GM12878 (cell line): ENCODE data around the gene EIF4EBP2. TPM values are rescaled to one million over a fixed set of nuclear protein-coding genes. Genes with fewer than 3 reads are reported as not detected.

Experiments used
- ATAC-seq: fragments of 200-7000 bp; cut with Tn5 transposase; 3 replicates; pipeline ENCODE4 v1.9.1; 2020; ENCODE audit warnings: mild to moderate bottlenecking, moderate library complexity
- BruUV-seq: library from RNA; stranded (reverse); fragments of 400-500 nt; replicated peaks from 2 replicates; lab custom pipeline; 2021; lab: Mats Ljungman, UMichigan
- CTCF ChIA-PET: fragments of 300-600 bp; sonication (Branson Sonifier 250); formaldehyde crosslinking; extraction: SDS; loops from one replicate; lab custom pipeline; 2021; ENCODE audit warnings: inconsistent platforms; lab: Yijun Ruan, JAX
- POLR2A ChIA-PET: fragments of 350-600 bp; formaldehyde crosslinking; extraction: SDS; loops from one replicate; lab custom pipeline; 2021; ENCODE audit warnings: inconsistent platforms; lab: Charles Lee
- RAD21 ChIA-PET: fragments of 300-600 bp; sonication (Branson Sonifier 250); formaldehyde crosslinking; loops from one replicate; lab custom pipeline; 2023; ENCODE audit warnings: antibody characterized with exemption; ENCODE audit not compliant: unreplicated experiment; lab: Charles Lee
- SMC1A ChIA-PET: fragments of 300-600 bp; sonication (Branson Sonifier 250); formaldehyde crosslinking; loops from one replicate; lab custom pipeline; 2023; ENCODE audit not compliant: unreplicated experiment, uncharacterized antibody; lab: Charles Lee
- DNase-seq: peaks from one replicate; pipeline ENCODE4 v3.0.0-alpha.2; 2011; ENCODE audit warnings: low read depth, low spot score
- FAIRE-seq: peaks from 3 replicates; lab custom pipeline; 2011; peaks lifted over from hg19 to GRCh38; lab: Jason Lieb, UNC
- H2AFZ ChIP-seq: 2 replicates; pipeline ENCODE4 v1.6.0; 2011; ENCODE audit warnings: low read depth, low read length, control low read depth; ENCODE audit not compliant: control insufficient read depth
- H3K27ac ChIP-seq: 2 replicates; pipeline ENCODE4 v1.5.1; 2011; ENCODE audit warnings: control low read depth; ENCODE audit not compliant: control insufficient read depth, insufficient read depth
- H3K27me3 ChIP-seq, 2 experiments: replicated peaks in 1 of 2; 2 replicates each; pipeline versions ENCODE4 v1.6.0 to v1.6.1; 2011; ENCODE audit warnings: low read length in 1 of 2; ENCODE audit not compliant: control insufficient read depth in 2 of 2, insufficient read depth in 2 of 2
- H3K36me3 ChIP-seq, 2 experiments: 2 replicates each; pipeline ENCODE4 v1.5.1; 2011; ENCODE audit warnings: low read length in 1 of 2; ENCODE audit not compliant: control insufficient read depth in 2 of 2, insufficient read depth in 2 of 2
- H3K4me1 ChIP-seq: 2 replicates; pipeline ENCODE4 v1.6.1; 2011; ENCODE audit warnings: mild to moderate bottlenecking, low read length, moderate library complexity, mixed read lengths; ENCODE audit not compliant: control insufficient read depth, insufficient read depth
- H3K4me2 ChIP-seq: 2 replicates; pipeline ENCODE4 v1.6.0; 2011; ENCODE audit warnings: control low read depth; ENCODE audit not compliant: control insufficient read depth, insufficient read depth
- H3K4me3 ChIP-seq: fragments of 200-600 bp; sonication (generic); 2 replicates; pipeline ENCODE4 v1.5.1; 2016
- H3K79me2 ChIP-seq: 2 replicates; pipeline ENCODE4 v1.6.0; 2011; ENCODE audit warnings: low read length; ENCODE audit not compliant: control insufficient read depth, insufficient read depth
- H3K9ac ChIP-seq: 2 replicates; pipeline ENCODE4 v1.8.0; 2011; ENCODE audit warnings: low read length, control low read depth, mixed read lengths; ENCODE audit not compliant: control insufficient read depth, insufficient read depth
- H3K9me3 ChIP-seq: replicated peaks from 3 replicates; pipeline ENCODE4 v1.5.1; 2011; ENCODE audit warnings: mild to moderate bottlenecking, low read length; ENCODE audit not compliant: control insufficient read depth, insufficient read depth
- H4K20me1 ChIP-seq: 2 replicates; pipeline ENCODE4 v1.6.0; 2011; ENCODE audit not compliant: control insufficient read depth, insufficient read depth
- CBX5 ChIP-seq: sonication (generic); IDR thresholded peaks from 2 replicates; pipeline ENCODE4 v1.6.1; 2016; ENCODE audit warnings: low read depth, moderate library complexity, mild to moderate bottlenecking, inconsistent platforms
- FOXM1 ChIP-seq: IDR thresholded peaks from 2 replicates; pipeline ENCODE4 v1.6.1; 2012; ENCODE audit warnings: low read depth, mild to moderate bottlenecking, inconsistent platforms, low read length, moderate library complexity
- HDGF ChIP-seq: fragments of 450-650 bp; IDR thresholded peaks from 2 replicates; pipeline ENCODE4 v1.6.1; 2016; ENCODE audit warnings: antibody characterized with exemption
- JUND ChIP-seq: IDR thresholded peaks from 2 replicates; pipeline ENCODE4 v1.6.1; 2012; ENCODE audit warnings: low read depth, mild to moderate bottlenecking, low read length, improper control_type of control experiment, moderate library complexity
- KLF5 ChIP-seq: fragments of 450-650 bp; IDR thresholded peaks from 2 replicates; pipeline ENCODE4 v1.6.1; 2014; ENCODE audit warnings: mild to moderate bottlenecking; ENCODE audit not compliant: partially characterized antibody
- MXI1 ChIP-seq: fragments of 150-350 bp; IDR thresholded peaks from 2 replicates; pipeline ENCODE4 v1.6.1; 2011; ENCODE audit warnings: low read depth, mild to moderate bottlenecking, inconsistent platforms, low read length, improper control_type of control experiment
- POLR2AphosphoS2 ChIP-seq: IDR thresholded peaks from 2 replicates; pipeline ENCODE4 v1.6.1; 2011; ENCODE audit warnings: low read depth, mild to moderate bottlenecking, low read length, improper control_type of control experiment, moderate library complexity
- POLR2AphosphoS5 ChIP-seq: IDR thresholded peaks from 2 replicates; pipeline ENCODE4 v1.6.1; 2011; ENCODE audit warnings: mild to moderate bottlenecking, low read length, inconsistent platforms
- SMARCA5 ChIP-seq: fragments of 450-650 bp; IDR thresholded peaks from 2 replicates; pipeline ENCODE4 v1.6.1; 2017; ENCODE audit warnings: mild to moderate bottlenecking
- ZSCAN29 ChIP-seq: fragments of 450-650 bp; IDR thresholded peaks from 2 replicates; pipeline ENCODE4 v1.6.1; 2017; ENCODE audit warnings: mild to moderate bottlenecking, moderate library complexity
- WGBS: methylation state at CpG from one replicate; pipeline ENCODE4 v1.1.6; 2016; ENCODE audit warnings: low lambda C conversion rate; ENCODE audit not compliant: insufficient replicate concordance, insufficient coverage; ENCODE audit errors: missing lambda C conversion rate; 5-methylcytosine and 5-hydroxymethylcytosine counted together
- in situ Hi-C: fragments of 300-500 bp; cut with MboI; formaldehyde crosslinking; loops from 9 replicates; pipeline ENCODE4 v1.14.3; 2018; ENCODE audit warnings: mixed read lengths
- intact Hi-C: fragments of 100-400 bp; cut with micrococcal nuclease; formaldehyde crosslinking; loops from one replicate; pipeline ENCODE4 v1.14.2; 2022; ENCODE audit not compliant: unreplicated experiment
- polyA plus RNA-seq, 11 experiments: library from polyadenylated mRNA; depleted of rRNA in 4 of 11; unstranded in 6 of 11; stranded (reverse) in 5 of 11; fragments of >200 nt; fragmentation: Nextera tagmentation in 4 of 11; fragmentation: Illumina TruSeq in 1 of 11; extraction: Ambion mirVana in 4 of 11; extraction: Trizol in 1 of 11; gene quantifications; 1 replicate in 1 of 11; 2 replicates in 10 of 11; pipeline versions ENCODE4 v1.2.1 to v1.2.3, GENCODE V29; 2011 to 2016; ENCODE audit warnings: inconsistent platforms in 2 of 11, missing spikeins in 2 of 11, low read depth in 1 of 11
- total RNA-seq, 4 experiments: library from RNA; depleted of rRNA in 3 of 4; stranded (reverse); fragments of >200 nt in 3 of 4; fragmentation: Illumina TruSeq in 1 of 4; extraction: Trizol in 1 of 4; gene quantifications; 2 replicates each; pipeline versions ENCODE4 v1.2.1 to v1.2.3, GENCODE V29; 2013 to 2021
- TF ChIP-seq, protein P1 (sequence below): fragments of 450-650 bp; IDR thresholded peaks from 2 replicates; pipeline ENCODE4 v1.6.1; 2017; ENCODE audit warnings: low read depth, mild to moderate bottlenecking, moderate library complexity
- TF ChIP-seq, protein P2 (sequence below): fragments of 450-650 bp; IDR thresholded peaks from 2 replicates; pipeline ENCODE4 v1.6.1; 2016; ENCODE audit warnings: mild to moderate bottlenecking
- TF ChIP-seq, protein P3 (sequence below): fragments of 450-650 bp; IDR thresholded peaks from 2 replicates; pipeline ENCODE4 v1.6.1; 2016; ENCODE audit warnings: mild to moderate bottlenecking
- TF ChIP-seq, protein P4 (sequence below): IDR thresholded peaks from 2 replicates; pipeline ENCODE4 v1.6.1; 2011; ENCODE audit warnings: low read depth, low read length, improper control_type of control experiment, borderline replicate concordance

Gene EIF4EBP2
- total and polyA plus RNA-seq, 10 of the 15 experiments (the other 5 are each of a cell fraction or from before 2014, with no cell fraction given): 14.4 to 51.3 (median 28.9) TPM

DNA sequence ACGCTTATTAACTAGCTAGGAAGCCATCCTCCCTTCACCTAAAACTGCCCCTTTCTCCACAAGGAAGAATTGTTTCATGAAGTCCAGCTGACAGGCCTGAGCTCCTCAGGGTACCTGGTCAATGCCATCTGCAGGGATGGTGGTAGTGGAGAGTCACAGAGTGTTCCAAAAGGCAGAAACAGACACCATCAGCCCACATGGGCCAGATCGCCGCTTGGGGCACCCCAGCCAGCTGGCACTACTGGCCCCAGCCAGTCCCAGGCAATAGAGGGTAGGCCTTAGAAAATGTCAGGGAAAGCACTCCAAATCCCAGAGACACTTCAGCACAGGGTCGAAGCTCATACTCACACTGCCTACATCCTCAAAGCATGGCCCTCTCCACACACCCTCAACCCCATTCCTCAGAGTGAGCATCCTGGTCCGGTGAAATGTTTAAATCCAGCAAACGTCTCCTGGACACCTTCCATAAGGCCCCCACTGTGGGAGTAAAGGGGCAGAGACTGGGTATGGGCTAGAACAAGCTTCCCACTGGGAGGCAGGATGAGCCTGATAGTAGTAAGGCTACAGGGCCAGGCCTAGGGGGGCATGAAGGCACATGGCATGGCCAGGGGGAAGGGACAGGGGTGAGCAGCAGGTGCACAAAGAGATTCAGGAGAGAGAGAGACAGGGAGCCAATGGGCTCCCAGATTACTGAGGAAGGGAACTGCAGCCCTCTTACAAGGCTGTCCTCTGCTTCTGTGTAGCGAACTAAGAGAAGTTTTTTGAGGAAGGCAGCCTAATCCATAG is 23.4 kb upstream of the EIF4EBP2 start (continued):
- TF ChIP-seq, protein P1, sequence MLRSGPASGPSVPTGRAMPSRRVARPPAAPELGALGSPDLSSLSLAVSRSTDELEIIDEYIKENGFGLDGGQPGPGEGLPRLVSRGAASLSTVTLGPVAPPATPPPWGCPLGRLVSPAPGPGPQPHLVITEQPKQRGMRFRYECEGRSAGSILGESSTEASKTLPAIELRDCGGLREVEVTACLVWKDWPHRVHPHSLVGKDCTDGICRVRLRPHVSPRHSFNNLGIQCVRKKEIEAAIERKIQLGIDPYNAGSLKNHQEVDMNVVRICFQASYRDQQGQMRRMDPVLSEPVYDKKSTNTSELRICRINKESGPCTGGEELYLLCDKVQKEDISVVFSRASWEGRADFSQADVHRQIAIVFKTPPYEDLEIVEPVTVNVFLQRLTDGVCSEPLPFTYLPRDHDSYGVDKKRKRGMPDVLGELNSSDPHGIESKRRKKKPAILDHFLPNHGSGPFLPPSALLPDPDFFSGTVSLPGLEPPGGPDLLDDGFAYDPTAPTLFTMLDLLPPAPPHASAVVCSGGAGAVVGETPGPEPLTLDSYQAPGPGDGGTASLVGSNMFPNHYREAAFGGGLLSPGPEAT: no peak
- TF ChIP-seq CBX5: no peak

DNA sequence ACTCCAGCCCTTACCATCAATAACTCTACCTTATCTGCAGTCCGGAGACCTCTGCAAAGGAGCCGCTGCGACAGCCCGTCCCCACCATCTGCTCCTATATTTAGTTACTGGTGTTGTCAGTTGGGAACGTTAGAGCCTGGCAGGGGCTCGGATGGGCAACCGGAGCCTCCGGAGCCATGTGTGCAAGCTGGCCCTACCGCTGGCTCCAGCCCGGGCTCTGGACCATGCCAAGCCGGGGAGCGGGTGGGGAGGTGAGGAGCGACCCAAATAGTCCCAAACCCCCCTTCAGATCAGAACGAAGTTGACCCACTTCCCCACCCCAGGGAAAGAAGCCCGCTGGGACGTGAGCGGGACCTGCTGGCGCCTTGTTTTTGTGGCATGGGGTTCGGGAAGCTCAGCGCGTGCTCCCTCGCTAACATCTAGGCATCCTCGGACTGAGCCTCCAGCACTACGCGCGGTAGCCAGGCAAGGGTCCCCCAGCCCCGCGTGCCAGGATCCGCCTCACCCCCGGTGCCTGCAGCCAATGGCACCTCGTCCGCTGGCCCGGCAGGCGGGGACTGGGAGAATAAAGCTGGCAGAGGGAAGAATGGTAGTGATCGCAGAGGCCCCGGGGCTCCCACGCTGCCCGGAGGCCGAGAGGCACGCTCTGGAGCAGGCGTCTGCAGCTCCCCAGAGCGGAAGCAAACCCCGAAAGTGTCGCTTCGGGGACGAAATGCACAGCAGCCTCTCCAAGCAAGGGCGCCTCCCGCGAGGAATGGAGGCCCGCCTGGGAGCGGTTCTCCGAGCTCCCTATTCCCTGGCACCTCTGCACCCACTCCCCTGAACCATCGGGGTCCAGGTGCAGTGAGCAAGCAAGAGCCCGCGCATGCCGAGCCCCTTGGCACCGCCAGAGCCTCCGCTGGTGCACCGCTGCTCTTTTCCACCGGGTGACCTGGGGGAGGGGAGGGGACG is 22.2 kb upstream of the EIF4EBP2 start:
- FAIRE-seq (no peak), DNase-seq (no peak), ATAC-seq (peak; percentile 61)
- in situ Hi-C loops: no loop called here
- ChIA-PET RAD21 (interaction anchor here (1.1 kb wide), 2 partner anchors 72 to 160 kb away, joined by 3 to 4 read pairs; no protein-coding TSS in a partner anchor), POLR2A (interaction anchor here (0.7 to 1.9 kb wide), 2 partner anchors 24 to 28 kb away, joined by 3 to 6 read pairs; no protein-coding TSS in a partner anchor), CTCF (interaction anchor here (0.5 to 4.4 kb wide), 9 partner anchors 15 to 845 kb away, joined by 3 to 22 read pairs (median 3); partner anchors contain the start of genes EIF4EBP2 and TYSND1), SMC1A (interaction anchor here (0.7 to 2.1 kb wide), 5 partner anchors 25 to 160 kb away, joined by 3 to 8 read pairs (median 5); no protein-coding TSS in a partner anchor)
- Histone ChIP-seq H3K4me1 (peaks cover 10% of the 10 kb centered on the region), H3K27me3 (no peaks in the 10 kb centered on the region), H3K36me3 (no peaks in the 10 kb centered on the region), H3K9ac (peak overlapping the region; percentile 76), H3K4me3 (peak overlapping the region; percentile 86), H4K20me1 (no peaks in the 10 kb centered on the region), H3K4me2 (peak overlapping the region; percentile 98), H3K27ac (peak overlapping the region; percentile 42), H3K9me3 (no peaks in the 10 kb centered on the region), H3K79me2 (peaks cover 11% of the 10 kb centered on the region), H2AFZ (peak overlapping the region; percentile 92)
- intact Hi-C loops: no loop called here
- TSS peak; percentile 69 for BruUV-seq
- 18% methylated on average over 55 of the region's 61 CpGs for WGBS
- no peak for TF ChIP-seq POLR2AphosphoS2
- TF ChIP-seq, protein P2, sequence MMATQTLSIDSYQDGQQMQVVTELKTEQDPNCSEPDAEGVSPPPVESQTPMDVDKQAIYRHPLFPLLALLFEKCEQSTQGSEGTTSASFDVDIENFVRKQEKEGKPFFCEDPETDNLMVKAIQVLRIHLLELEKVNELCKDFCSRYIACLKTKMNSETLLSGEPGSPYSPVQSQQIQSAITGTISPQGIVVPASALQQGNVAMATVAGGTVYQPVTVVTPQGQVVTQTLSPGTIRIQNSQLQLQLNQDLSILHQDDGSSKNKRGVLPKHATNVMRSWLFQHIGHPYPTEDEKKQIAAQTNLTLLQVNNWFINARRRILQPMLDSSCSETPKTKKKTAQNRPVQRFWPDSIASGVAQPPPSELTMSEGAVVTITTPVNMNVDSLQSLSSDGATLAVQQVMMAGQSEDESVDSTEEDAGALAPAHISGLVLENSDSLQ: no peak
- TF ChIP-seq KLF5: no peak
- TF ChIP-seq HDGF: 0 out of 2 replicates have a peak, but pooled peaks have one; percentile 26
- TF ChIP-seq MXI1: no peak
- TF ChIP-seq, protein P3, sequence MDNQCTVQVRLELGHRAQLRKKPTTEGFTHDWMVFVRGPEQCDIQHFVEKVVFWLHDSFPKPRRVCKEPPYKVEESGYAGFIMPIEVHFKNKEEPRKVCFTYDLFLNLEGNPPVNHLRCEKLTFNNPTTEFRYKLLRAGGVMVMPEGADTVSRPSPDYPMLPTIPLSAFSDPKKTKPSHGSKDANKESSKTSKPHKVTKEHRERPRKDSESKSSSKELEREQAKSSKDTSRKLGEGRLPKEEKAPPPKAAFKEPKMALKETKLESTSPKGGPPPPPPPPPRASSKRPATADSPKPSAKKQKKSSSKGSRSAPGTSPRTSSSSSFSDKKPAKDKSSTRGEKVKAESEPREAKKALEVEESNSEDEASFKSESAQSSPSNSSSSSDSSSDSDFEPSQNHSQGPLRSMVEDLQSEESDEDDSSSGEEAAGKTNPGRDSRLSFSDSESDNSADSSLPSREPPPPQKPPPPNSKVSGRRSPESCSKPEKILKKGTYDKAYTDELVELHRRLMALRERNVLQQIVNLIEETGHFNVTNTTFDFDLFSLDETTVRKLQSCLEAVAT: peak; percentile 34; the same call in 1 of the 2 replicates
- TF ChIP-seq JUND: no peak
- TF ChIP-seq SMARCA5: 0 out of 2 replicates have a peak, but pooled peaks have one; percentile 36
- TF ChIP-seq, protein P4, sequence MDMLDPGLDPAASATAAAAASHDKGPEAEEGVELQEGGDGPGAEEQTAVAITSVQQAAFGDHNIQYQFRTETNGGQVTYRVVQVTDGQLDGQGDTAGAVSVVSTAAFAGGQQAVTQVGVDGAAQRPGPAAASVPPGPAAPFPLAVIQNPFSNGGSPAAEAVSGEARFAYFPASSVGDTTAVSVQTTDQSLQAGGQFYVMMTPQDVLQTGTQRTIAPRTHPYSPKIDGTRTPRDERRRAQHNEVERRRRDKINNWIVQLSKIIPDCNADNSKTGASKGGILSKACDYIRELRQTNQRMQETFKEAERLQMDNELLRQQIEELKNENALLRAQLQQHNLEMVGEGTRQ: no peak
- TF ChIP-seq FOXM1: no peak
- TF ChIP-seq ZSCAN29: no peak
- TF ChIP-seq POLR2AphosphoS5: no peak
